Mesenchymal stem cell (in vitro differentiated cells and primary cell): ENCODE measurements around the gene ERFL.

Experiments used
- DNase-seq: peaks from one replicate; pipeline ENCODE4 v3.0.0-alpha.2; 2013
- H2AFZ ChIP-seq: one replicate; pipeline ENCODE4 v1.6.1; 2013; ENCODE audit warnings: low read depth, mild to moderate bottlenecking, control low read depth, inconsistent platforms, low read length, moderate library complexity
- H2AK5ac ChIP-seq: 2 replicates; pipeline ENCODE4 v1.6.1; 2013; ENCODE audit warnings: low read length, moderate library complexity, mild to moderate bottlenecking, inconsistent platforms; ENCODE audit not compliant: severe bottlenecking
- H2BK120ac ChIP-seq: one replicate; pipeline ENCODE4 v1.6.1; 2013; ENCODE audit warnings: low read depth, mild to moderate bottlenecking, inconsistent platforms, low read length, moderate library complexity
- H2BK12ac ChIP-seq, 2 experiments: one replicate each; pipeline ENCODE4 v1.6.1; 2013; ENCODE audit warnings: inconsistent platforms in 2 of 2, low read length in 2 of 2, mild to moderate bottlenecking in 2 of 2, moderate library complexity in 2 of 2, control low read depth in 1 of 2
- H2BK15ac ChIP-seq: one replicate; pipeline ENCODE4 v1.6.1; 2013; ENCODE audit warnings: mild to moderate bottlenecking, low read depth, inconsistent platforms; ENCODE audit not compliant: poor library complexity, severe bottlenecking
- H2BK5ac ChIP-seq: 2 replicates; pipeline ENCODE4 v1.6.1; 2013; ENCODE audit warnings: low read depth, mild to moderate bottlenecking, low read length, control low read depth, inconsistent platforms; ENCODE audit not compliant: poor library complexity, severe bottlenecking
- H3K14ac ChIP-seq, 2 experiments: one replicate each; pipeline ENCODE4 v1.6.1; 2013; ENCODE audit warnings: inconsistent platforms in 2 of 2, low read length in 2 of 2, control low read depth in 1 of 2, mild to moderate bottlenecking in 1 of 2, moderate library complexity in 1 of 2
- H3K18ac ChIP-seq, 2 experiments: one replicate each; pipeline ENCODE4 v1.6.1; 2013; ENCODE audit warnings: inconsistent platforms in 2 of 2, low read length in 2 of 2, control low read depth in 1 of 2, low read depth in 1 of 2, mild to moderate bottlenecking in 1 of 2
- H3K23ac ChIP-seq, 2 experiments: one replicate each; pipeline ENCODE4 v1.6.1; 2013; ENCODE audit warnings: inconsistent platforms in 2 of 2, low read length in 2 of 2, mild to moderate bottlenecking in 2 of 2, moderate library complexity in 2 of 2, control low read depth in 1 of 2
- H3K27ac ChIP-seq: 2 replicates; pipeline ENCODE4 v1.5.1; 2013; ENCODE audit warnings: mild to moderate bottlenecking, moderate library complexity, low read length, control low read depth, inconsistent platforms; ENCODE audit not compliant: poor library complexity, severe bottlenecking
- H3K27me3 ChIP-seq, 2 experiments: 2 replicates each; pipeline versions ENCODE4 v1.6.1 to v1.7.0; 2013; ENCODE audit warnings: low read length in 2 of 2, mild to moderate bottlenecking in 2 of 2, moderate library complexity in 2 of 2, control low read depth in 1 of 2, inconsistent platforms in 1 of 2; ENCODE audit not compliant: control insufficient read depth in 1 of 2, insufficient read depth in 1 of 2
- H3K36me3 ChIP-seq, 2 experiments: 2 replicates each; pipeline versions ENCODE4 v1.6.1 to v1.7.0; 2013; ENCODE audit warnings: low read length in 2 of 2, control low read depth in 1 of 2, inconsistent platforms in 1 of 2, low read depth in 1 of 2, mild to moderate bottlenecking in 1 of 2; ENCODE audit not compliant: insufficient read depth in 2 of 2, control insufficient read depth in 1 of 2
- H3K4ac ChIP-seq, 2 experiments: one replicate each; pipeline ENCODE4 v1.6.1; 2013; ENCODE audit warnings: inconsistent platforms in 2 of 2, low read length in 2 of 2, mild to moderate bottlenecking in 2 of 2, moderate library complexity in 2 of 2, control low read depth in 1 of 2, low read depth in 1 of 2
- H3K4me1 ChIP-seq: 2 replicates; pipeline ENCODE4 v1.6.1; 2013; ENCODE audit warnings: low read depth, low read length, control low read depth; ENCODE audit not compliant: control insufficient read depth, insufficient read depth
- H3K4me2 ChIP-seq: 2 replicates; pipeline ENCODE4 v1.6.1; 2013; ENCODE audit warnings: low read length, mild to moderate bottlenecking, inconsistent platforms; ENCODE audit not compliant: poor library complexity, severe bottlenecking
- H3K4me3 ChIP-seq, 2 experiments: 2 replicates each; pipeline versions ENCODE4 v1.5.1 to v1.7.0; 2013; ENCODE audit warnings: low read length in 2 of 2, mild to moderate bottlenecking in 2 of 2, control low read depth in 1 of 2, low read depth in 1 of 2; ENCODE audit not compliant: insufficient read depth in 1 of 2
- H3K79me1 ChIP-seq: replicated peaks from 2 replicates; pipeline ENCODE4 v1.6.1; 2013; ENCODE audit warnings: mild to moderate bottlenecking, control low read depth, low read length, inconsistent platforms; ENCODE audit not compliant: poor library complexity, severe bottlenecking
- H3K9ac ChIP-seq: 2 replicates; pipeline ENCODE4 v1.7.0; 2013; ENCODE audit warnings: mild to moderate bottlenecking, low read length, moderate library complexity
- H3K9me3 ChIP-seq: 2 replicates; pipeline ENCODE4 v1.7.0; 2013; ENCODE audit warnings: mild to moderate bottlenecking, low read length; ENCODE audit not compliant: control insufficient read depth
- H4K8ac ChIP-seq: one replicate; pipeline ENCODE4 v1.6.1; 2013; ENCODE audit warnings: inconsistent platforms, mild to moderate bottlenecking, low read length, moderate library complexity
- H4K91ac ChIP-seq: one replicate; pipeline ENCODE4 v1.6.1; 2013; ENCODE audit warnings: mild to moderate bottlenecking, low read length, inconsistent platforms
- WGBS: methylation state at CpG from one replicate; pipeline ENCODE4 v1.1.7; 2013; ENCODE audit warnings: mixed read lengths; 5-methylcytosine and 5-hydroxymethylcytosine counted together

ERFL gene

GRCh38 chr19:41960973-41961372, 32.7 kb upstream of the ERFL start:
- no peak overlapping the region for H3K4ac ChIP-seq
- H3K36me3 ChIP-seq, result peaks cover 15 to 16% of the 10 kb centered on the region in 2 experiments

DNA sequence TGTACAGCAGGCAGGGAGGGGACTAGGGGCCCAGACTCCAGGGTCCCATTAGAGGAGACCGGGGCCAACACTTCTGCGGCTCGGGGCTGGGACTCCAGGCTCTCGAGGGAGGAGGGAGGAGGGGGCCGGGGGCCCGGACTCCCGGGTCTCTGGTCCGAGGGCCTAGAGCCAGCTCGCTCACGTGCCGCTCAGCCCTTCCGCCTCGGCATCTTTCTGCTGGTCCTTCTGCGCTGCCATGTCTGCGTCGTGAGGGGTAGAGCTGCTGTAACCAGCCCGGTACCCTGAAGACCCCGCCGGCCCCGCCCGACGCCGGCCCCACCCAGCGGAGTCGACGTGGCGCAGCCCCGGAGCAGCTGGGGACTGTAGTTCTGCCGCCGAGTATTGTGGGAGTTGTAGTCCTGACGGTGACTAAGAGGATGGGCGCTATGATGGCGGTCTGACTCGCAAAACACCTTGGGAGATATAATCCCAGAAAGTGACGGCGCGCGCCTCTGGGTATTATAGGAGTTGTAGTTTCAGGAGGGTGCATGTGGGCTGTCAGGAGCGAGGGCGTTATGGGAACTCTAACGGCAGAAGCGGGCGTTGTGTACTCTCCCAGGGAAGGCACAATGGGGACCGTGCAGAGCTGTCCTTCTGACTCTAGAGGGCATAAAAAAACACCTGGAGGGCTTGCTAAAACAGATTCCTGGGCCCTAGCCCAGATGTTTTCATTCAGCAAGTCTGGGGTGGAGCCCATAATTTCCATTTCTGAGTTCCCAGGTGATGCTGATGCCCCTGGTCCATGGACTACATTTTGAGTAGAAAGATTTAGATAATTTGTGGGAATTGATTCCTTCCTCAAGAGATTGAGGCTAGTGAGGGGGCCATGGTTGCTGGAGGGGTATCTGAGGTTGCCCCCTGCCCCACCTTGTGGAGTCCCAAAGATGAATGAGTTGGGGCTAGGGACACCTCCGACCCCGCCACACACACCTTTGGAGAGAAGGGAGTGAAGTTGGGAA, 31.1 kb upstream of the ERFL start, which contains the start of gene RABAC1:
Gene RABAC1, minus strand, starts transcription at position 266 of the 998 bp plus-strand sequence. Its CDS starts 29 bp downstream, at position 237.
- Histone ChIP-seq H3K27me3 (no peaks in the 10 kb centered on the region), H3K4me1 (peaks cover 15% of the 10 kb centered on the region), H3K27ac (peak within 1 kb of the TSS; percentile 78), H4K8ac (peak within 1 kb of the TSS; percentile 89), H3K36me3 (peaks cover 23 to 26% of the 10 kb centered on the region in 2 experiments), H2BK15ac (peak within 1 kb of the TSS; percentile 60), H4K91ac (peak within 1 kb of the TSS; percentile 100), H3K4ac (peak within 1 kb of the TSS; percentile 94 to 99), H3K18ac (peak within 1 kb of the TSS; percentile 96 to 98), H2BK12ac (peak within 1 kb of the TSS in 1 of 2 experiments; percentile 10), H3K23ac (peak within 1 kb of the TSS; percentile 10 to 84), H2AK5ac (peak within 1 kb of the TSS; percentile 54), H2BK5ac (peak within 1 kb of the TSS; percentile 36), H3K4me2 (peak within 1 kb of the TSS; percentile 90), H3K14ac (peak within 1 kb of the TSS in 1 of 2 experiments; percentile 84), H3K4me3 (peak within 1 kb of the TSS; percentile 89 to 93), H3K9ac (peak within 1 kb of the TSS; percentile 99), H3K9me3 (no peaks in the 10 kb centered on the region), H2BK120ac (peak within 1 kb of the TSS; percentile 64), H2AFZ (peak within 1 kb of the TSS; percentile 66), H3K79me1 (peaks cover 21% of the 10 kb centered on the region)
- peak; percentile 94 for DNase-seq
- 5% methylated on average over 46 of the region's 46 CpGs for WGBS

More at GRCh38 chr19:41960973-41961372, 32.7 kb upstream of the ERFL start:
- no peak overlapping the region for H4K8ac ChIP-seq
- H3K18ac ChIP-seq, result no peak overlapping the region
- H2BK120ac ChIP-seq, result no peak overlapping the region
- no peak overlapping the region for H3K23ac ChIP-seq
- H3K4me2 ChIP-seq, result no peak overlapping the region
- peaks cover 18% of the 10 kb centered on the region for H3K79me1 ChIP-seq
- no peak overlapping the region for H2BK5ac ChIP-seq
- 98% methylated on average over 5 of the region's 5 CpGs for WGBS
- H3K27ac ChIP-seq, result no peak overlapping the region
- no peak overlapping the region for H2AFZ ChIP-seq
- H3K9ac ChIP-seq, result no peak overlapping the region
- DNase-seq, result no peak
- peaks cover under 1 to 6% of the 10 kb centered on the region in 2 experiments for H3K27me3 ChIP-seq
- H2BK15ac ChIP-seq, result no peak overlapping the region
- no peak overlapping the region for H2AK5ac ChIP-seq
- H4K91ac ChIP-seq, result no peak overlapping the region
- H2BK12ac ChIP-seq, result no peak overlapping the region
- H3K14ac ChIP-seq, result no peak overlapping the region
- no peaks in the 10 kb centered on the region for H3K9me3 ChIP-seq
- no peak overlapping the region for H3K4me3 ChIP-seq
- H3K4me1 ChIP-seq, result peaks cover 15% of the 10 kb centered on the region

- peaks cover 21% of the 10 kb centered on the region for H3K79me1 ChIP-seq
- H3K36me3 ChIP-seq, result peaks cover 23 to 29% of the 10 kb centered on the region in 2 experiments
- H3K9me3 ChIP-seq, result no peaks in the 10 kb centered on the region
- H3K9ac ChIP-seq, result peak overlapping the region; percentile 99
- H2AK5ac ChIP-seq, result peak overlapping the region; percentile 19
- peak overlapping the region; percentile 90 for H3K4me2 ChIP-seq
- H3K27ac ChIP-seq, result peak overlapping the region; percentile 78
- peak overlapping the region; percentile 10 to 84 for H3K23ac ChIP-seq
- peak overlapping the region; percentile 64 for H2BK120ac ChIP-seq
- H2BK12ac ChIP-seq, result peak overlapping the region in 1 of 2 experiments; percentile 10
- peak overlapping the region; percentile 36 for H2BK5ac ChIP-seq
- peak overlapping the region; percentile 44 for H2AFZ ChIP-seq
- peak overlapping the region; percentile 100 for H4K91ac ChIP-seq
- no peaks in the 10 kb centered on the region for H3K27me3 ChIP-seq
- H3K4me1 ChIP-seq, result peaks cover 15% of the 10 kb centered on the region
- H4K8ac ChIP-seq, result peak overlapping the region; percentile 89
- peak overlapping the region in 1 of 2 experiments; percentile 84 for H3K14ac ChIP-seq
- peak overlapping the region; percentile 89 to 93 for H3K4me3 ChIP-seq
- peak; percentile 89 for DNase-seq
- peak overlapping the region; percentile 96 to 98 for H3K18ac ChIP-seq
- H2BK15ac ChIP-seq, result peak overlapping the region; percentile 34
- peak overlapping the region; percentile 94 to 99 for H3K4ac ChIP-seq
- 3% methylated on average over 41 of the region's 43 CpGs for WGBS
Measured at GRCh38 chr19:41958367-41959055, 30.3 kb upstream of the ERFL start.
